ENCODE data around the gene ODF2L.

- TF ChIP-seq HNRNPH1 (optimal IDR thresholded peaks at IDR 0.05; ENCODE audit: low read depth, low read length) (no peak), ZNF431 (CRISPR knock-in tag; IDR thresholded peaks at IDR 0.05; ENCODE audit: borderline replicate concordance, low read depth) (no peak)
These were observed 14.9 kb downstream of the ODF2L start for GRCh38 chr1:86381223-86381622.

Measured in HepG2 (cell line).